Hepatocyte (in vitro differentiated cells): ENCODE measurements around the gene HNF1A. TPM values are rescaled to one million over a fixed set of nuclear protein-coding genes. Genes with fewer than 3 reads are reported as not detected.

Source experiments
- DNase-seq: peaks from one replicate; pipeline ENCODE4 v3.0.0-alpha.2; 2016; ENCODE audit warnings: low spot score
- H2AFZ ChIP-seq: fragments of 200-600 bp; sonication (generic); 2 replicates; pipeline ENCODE4 v1.6.0; 2016; ENCODE audit warnings: antibody characterized with exemption, mild to moderate bottlenecking
- H3K27ac ChIP-seq: fragments of 200-600 bp; sonication (generic); 2 replicates; pipeline ENCODE4 v1.5.1; 2016; ENCODE audit warnings: mild to moderate bottlenecking
- H3K27me3 ChIP-seq: fragments of 200-600 bp; sonication (generic); 2 replicates; pipeline ENCODE4 v1.6.1; 2016
- H3K36me3 ChIP-seq: fragments of 200-600 bp; sonication (generic); replicated peaks from 2 replicates; pipeline ENCODE4 v1.5.1; 2016; ENCODE audit warnings: low read depth; ENCODE audit not compliant: insufficient read depth
- H3K4me1 ChIP-seq: fragments of 200-600 bp; sonication (generic); 2 replicates; pipeline ENCODE4 v1.5.1; 2016; ENCODE audit warnings: mild to moderate bottlenecking, moderate library complexity; ENCODE audit not compliant: insufficient read depth
- H3K4me2 ChIP-seq: fragments of 200-600 bp; sonication (generic); 2 replicates; pipeline ENCODE4 v1.6.0; 2016
- H3K4me3 ChIP-seq: fragments of 200-600 bp; sonication (generic); 2 replicates; pipeline ENCODE4 v1.5.1; 2016; ENCODE audit warnings: mild to moderate bottlenecking
- H3K79me2 ChIP-seq: fragments of 200-600 bp; sonication (generic); 2 replicates; pipeline ENCODE4 v1.6.0; 2017; ENCODE audit warnings: mild to moderate bottlenecking
- H3K9me2 ChIP-seq: fragments of 200-600 bp; sonication (generic); replicated peaks from 2 replicates; pipeline ENCODE4 v1.6.0; 2017; ENCODE audit warnings: mild to moderate bottlenecking; ENCODE audit not compliant: insufficient read depth
- H3K9me3 ChIP-seq: fragments of 200-600 bp; sonication (generic); 2 replicates; pipeline ENCODE4 v1.5.1; 2016; ENCODE audit warnings: low read depth, mild to moderate bottlenecking
- H4K20me1 ChIP-seq: fragments of 200-600 bp; sonication (generic); 2 replicates; pipeline ENCODE4 v1.6.0; 2016; ENCODE audit warnings: mild to moderate bottlenecking; ENCODE audit not compliant: insufficient read depth, poor library complexity, severe bottlenecking
- EZH2 ChIP-seq: fragments of 200-600 bp; sonication (generic); IDR thresholded peaks from 2 replicates; pipeline ENCODE4 v1.6.1; 2016; ENCODE audit warnings: antibody characterized with exemption, mild to moderate bottlenecking, borderline replicate concordance
- EZH2phosphoT487 ChIP-seq: fragments of 200-600 bp; sonication (generic); IDR thresholded peaks from one replicate; pipeline ENCODE4 v1.6.1; 2018; ENCODE audit warnings: antibody characterized with exemption, mild to moderate bottlenecking, low read depth, moderate library complexity; ENCODE audit not compliant: unreplicated experiment, severe bottlenecking
- WGBS: methylation state at CpG from one replicate; pipeline ENCODE4 v1.1.6; 2016; ENCODE audit warnings: low lambda C conversion rate; ENCODE audit errors: missing lambda C conversion rate; 5-methylcytosine and 5-hydroxymethylcytosine counted together
- polyA plus RNA-seq: library from polyadenylated mRNA; unstranded; fragments of >200 nt; fragmentation: Nextera tagmentation; extraction: Ambion mirVana; gene quantifications from 2 replicates; pipeline ENCODE4 v1.2.1, GENCODE V29; 2016
- total RNA-seq: library from RNA; depleted of rRNA; stranded (reverse); fragments of >200 nt; gene quantifications from 2 replicates; pipeline ENCODE4 v1.2.3, GENCODE V29; 2014
- TF ChIP-seq, protein P1 (sequence below): fragments of 200-600 bp; sonication (generic); IDR thresholded peaks from 2 replicates; pipeline ENCODE4 v1.5.1; 2016; ENCODE audit warnings: antibody characterized with exemption, mild to moderate bottlenecking; ENCODE audit not compliant: poor library complexity

HNF1A gene
- total and polyA plus RNA-seq, 2 experiments from 2014 or later, result 16.7 to 23.9 TPM

DNA sequence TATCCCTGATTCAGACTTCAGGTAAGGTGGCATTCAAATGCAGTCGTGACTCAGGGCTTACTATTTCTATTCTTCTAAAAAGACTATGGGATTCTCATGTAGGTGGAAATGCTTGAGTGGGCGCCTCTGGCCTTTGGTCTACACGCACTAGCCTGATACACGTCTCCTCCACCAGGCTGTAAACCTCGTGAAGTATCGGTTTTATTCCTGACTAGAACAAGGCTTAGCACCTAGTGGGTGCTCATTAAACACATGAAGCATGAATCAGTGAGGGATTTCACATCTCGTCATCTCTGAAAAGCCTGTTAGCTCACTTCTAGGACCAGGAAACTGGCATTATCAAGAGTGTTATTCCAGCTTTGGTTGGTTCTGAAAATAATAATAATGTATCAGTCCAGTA is 17.7 kb upstream of the HNF1A start:
- Histone ChIP-seq H3K36me3 (no peaks in the 10 kb centered on the region), H3K27ac (peak overlapping the region; percentile 91), H3K27me3 (no peaks in the 10 kb centered on the region), H3K9me3 (no peaks in the 10 kb centered on the region), H3K4me1 (peaks cover 26% of the 10 kb centered on the region), H3K9me2 (no peaks in the 10 kb centered on the region), H3K4me3 (no peak overlapping the region), H2AFZ (no peak overlapping the region), H3K79me2 (no peaks in the 10 kb centered on the region), H3K4me2 (peak overlapping the region; percentile 24), H4K20me1 (no peaks in the 10 kb centered on the region)
- WGBS, result 83% methylated on average over 7 of the region's 7 CpGs
- no peak for TF ChIP-seq EZH2phosphoT487
- TF ChIP-seq EZH2, result no peak
- TF ChIP-seq, protein P1, sequence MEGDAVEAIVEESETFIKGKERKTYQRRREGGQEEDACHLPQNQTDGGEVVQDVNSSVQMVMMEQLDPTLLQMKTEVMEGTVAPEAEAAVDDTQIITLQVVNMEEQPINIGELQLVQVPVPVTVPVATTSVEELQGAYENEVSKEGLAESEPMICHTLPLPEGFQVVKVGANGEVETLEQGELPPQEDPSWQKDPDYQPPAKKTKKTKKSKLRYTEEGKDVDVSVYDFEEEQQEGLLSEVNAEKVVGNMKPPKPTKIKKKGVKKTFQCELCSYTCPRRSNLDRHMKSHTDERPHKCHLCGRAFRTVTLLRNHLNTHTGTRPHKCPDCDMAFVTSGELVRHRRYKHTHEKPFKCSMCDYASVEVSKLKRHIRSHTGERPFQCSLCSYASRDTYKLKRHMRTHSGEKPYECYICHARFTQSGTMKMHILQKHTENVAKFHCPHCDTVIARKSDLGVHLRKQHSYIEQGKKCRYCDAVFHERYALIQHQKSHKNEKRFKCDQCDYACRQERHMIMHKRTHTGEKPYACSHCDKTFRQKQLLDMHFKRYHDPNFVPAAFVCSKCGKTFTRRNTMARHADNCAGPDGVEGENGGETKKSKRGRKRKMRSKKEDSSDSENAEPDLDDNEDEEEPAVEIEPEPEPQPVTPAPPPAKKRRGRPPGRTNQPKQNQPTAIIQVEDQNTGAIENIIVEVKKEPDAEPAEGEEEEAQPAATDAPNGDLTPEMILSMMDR, result no peak
- DNase-seq, result no peak

DNA sequence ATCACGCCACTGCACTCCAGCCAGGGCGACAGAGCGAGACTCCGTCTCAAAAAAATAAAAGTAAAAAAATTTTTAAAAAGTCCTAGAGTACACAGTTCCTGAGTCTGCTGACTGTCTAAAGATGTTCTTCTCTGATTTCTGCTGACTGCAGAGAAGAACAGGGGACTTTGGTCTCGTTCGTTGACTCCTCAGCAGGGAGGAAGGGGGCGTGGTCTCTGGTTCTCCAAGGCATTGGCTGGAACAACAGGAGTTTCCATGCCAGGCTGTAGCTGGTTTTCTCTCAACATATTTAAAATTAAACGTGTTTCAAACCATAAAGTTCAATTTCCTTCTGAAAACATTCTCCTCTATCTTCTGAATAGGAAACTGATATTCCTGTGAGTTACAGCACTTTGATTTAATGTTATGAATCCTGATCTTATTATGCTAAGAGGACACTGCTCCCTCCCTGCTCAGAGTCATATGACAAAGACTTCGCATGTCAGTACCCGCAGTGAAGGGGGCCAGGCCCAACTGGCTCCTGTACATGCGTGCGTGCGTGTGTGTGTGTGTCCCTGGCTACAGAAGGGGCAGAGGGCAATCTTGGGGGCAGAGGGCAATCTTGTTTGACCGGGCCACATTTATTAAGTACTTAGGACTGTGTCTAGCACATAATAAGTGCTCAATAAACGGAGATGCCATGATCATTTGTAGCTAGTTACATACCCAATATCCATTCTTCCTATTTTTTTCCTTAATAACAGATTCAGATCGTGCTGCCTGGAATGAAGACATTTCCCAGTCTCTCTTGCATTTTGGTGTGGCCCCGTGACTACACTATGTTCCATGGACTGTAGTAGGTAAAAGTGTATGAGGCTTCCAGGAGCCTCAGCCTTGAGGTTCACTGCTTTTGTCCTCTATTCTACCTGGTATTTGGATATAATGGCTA is 16.5 kb upstream of the HNF1A start:
- Histone ChIP-seq H3K4me1 (peaks cover 20% of the 10 kb centered on the region), H3K36me3 (no peaks in the 10 kb centered on the region), H3K27ac (peak overlapping the region; percentile 91), H3K4me2 (peak overlapping the region; percentile 24), H3K4me3 (no peak overlapping the region), H2AFZ (no peak overlapping the region), H3K27me3 (no peaks in the 10 kb centered on the region), H3K79me2 (no peaks in the 10 kb centered on the region), H4K20me1 (no peaks in the 10 kb centered on the region), H3K9me3 (no peaks in the 10 kb centered on the region), H3K9me2 (no peaks in the 10 kb centered on the region)
- no peak for TF ChIP-seq EZH2
- TF ChIP-seq, protein P1, result no peak
- TF ChIP-seq EZH2phosphoT487, result no peak
- 61% methylated on average over 17 of the region's 17 CpGs for WGBS
- DNase-seq, result peak; percentile 93

DNA sequence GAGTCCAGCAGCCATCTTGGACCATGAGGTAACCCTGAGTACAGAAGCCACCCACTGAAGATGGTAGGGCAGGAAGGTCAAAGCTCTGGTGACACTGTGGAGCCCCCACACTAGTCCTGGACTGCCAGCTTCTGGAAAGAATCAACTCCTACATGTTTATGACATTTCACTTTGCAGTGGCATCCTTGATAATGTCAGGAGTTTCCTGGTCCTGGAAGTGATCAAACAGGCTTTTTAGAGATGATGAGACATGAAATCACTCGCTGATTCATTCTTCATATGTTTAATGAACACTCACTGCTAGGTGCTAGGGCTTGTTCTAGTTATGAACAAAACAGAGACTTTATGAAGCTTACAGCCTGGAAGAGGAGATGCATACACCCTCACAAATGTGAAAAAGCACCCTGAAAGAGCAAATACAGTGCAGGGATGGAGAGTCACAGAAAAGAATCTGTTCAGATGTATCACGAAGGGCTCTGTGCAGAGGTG is 15.8 kb upstream of the HNF1A start:
- H3K4me2 ChIP-seq, result no peak overlapping the region
- peak overlapping the region; percentile 91 for H3K27ac ChIP-seq
- no peak overlapping the region for H2AFZ ChIP-seq
- no peaks in the 10 kb centered on the region for H3K27me3 ChIP-seq
- WGBS, result 74% methylated on average over 2 of the region's 2 CpGs
- DNase-seq, result no peak
- H4K20me1 ChIP-seq, result no peaks in the 10 kb centered on the region
- no peaks in the 10 kb centered on the region for H3K79me2 ChIP-seq
- H3K4me1 ChIP-seq, result peaks cover 20% of the 10 kb centered on the region
- no peaks in the 10 kb centered on the region for H3K9me3 ChIP-seq
- no peak overlapping the region for H3K4me3 ChIP-seq
- H3K36me3 ChIP-seq, result no peaks in the 10 kb centered on the region
- TF ChIP-seq EZH2 (no peak), EZH2phosphoT487 (no peak)
- TF ChIP-seq, protein P1, result no peak
- no peaks in the 10 kb centered on the region for H3K9me2 ChIP-seq
